ENCODE measurements around the gene ABCA7. TPM values are rescaled to one million over a fixed set of nuclear protein-coding genes. Genes with fewer than 3 reads are reported as not detected.

Gene ABCA7
- total and polyA plus RNA-seq, 2 of the 13 experiments (the other 11 are each of a cell fraction or from before 2014, with no cell fraction given) = 4.4 to 32.4 TPM

DNA sequence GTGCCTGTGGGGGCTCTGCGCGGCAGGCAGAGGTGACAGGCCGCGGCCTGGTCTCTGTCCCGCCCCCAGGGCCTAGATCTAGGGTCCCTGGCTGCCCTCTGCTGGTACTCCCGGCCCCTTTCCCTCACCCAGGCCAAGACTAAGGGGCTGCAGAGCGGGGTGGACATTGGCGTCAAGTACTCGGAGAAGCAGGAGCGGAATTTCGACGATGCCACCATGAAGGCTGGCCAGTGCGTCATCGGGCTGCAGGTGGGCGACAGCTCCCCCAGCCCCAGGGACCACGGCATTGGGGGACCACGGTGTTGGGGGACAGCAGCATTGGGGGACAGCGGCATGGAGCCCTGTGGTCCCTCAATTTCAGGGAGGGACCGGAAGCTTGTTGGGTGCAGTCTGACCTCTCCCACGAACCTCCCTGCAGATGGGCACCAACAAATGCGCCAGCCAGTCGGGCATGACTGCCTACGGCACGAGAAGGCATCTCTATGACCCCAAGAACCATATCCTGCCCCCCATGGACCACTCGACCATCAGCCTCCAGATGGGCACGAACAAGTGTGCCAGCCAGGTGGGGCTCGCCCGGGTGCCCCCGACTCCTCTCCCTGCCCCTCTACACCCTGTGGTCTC is 3.8 kb upstream of the ABCA7 start (continued):
- TF ChIP-seq ZNF839 (CRISPR knock-in tag; IDR thresholded peaks at IDR 0.05; ENCODE audit: borderline replicate concordance) (no peak), ZNF329 (CRISPR knock-in tag; IDR thresholded peaks at IDR 0.05; ENCODE audit: low read depth) (no peak), HNRNPL (IDR thresholded peaks at IDR 0.05; ENCODE audit: low read depth, low read length) (0 out of 2 replicates have a peak, but pooled peaks have one; percentile 21), HNF4G (IDR thresholded peaks at IDR 0.05; ENCODE audit: borderline replicate concordance, low read depth, low read length) (no peak), HNF4G (CRISPR knock-in tag; IDR thresholded peaks at IDR 0.05; ENCODE audit: borderline replicate concordance, low read depth) (no peak), ZNF282 (IDR thresholded peaks at IDR 0.05; ENCODE audit: partially characterized antibody) (no peak), ASH2L (IDR thresholded peaks at IDR 0.05; ENCODE audit: insufficient read length, low read depth, low read length) (no peak)
- TF ChIP-seq, protein P1, sequence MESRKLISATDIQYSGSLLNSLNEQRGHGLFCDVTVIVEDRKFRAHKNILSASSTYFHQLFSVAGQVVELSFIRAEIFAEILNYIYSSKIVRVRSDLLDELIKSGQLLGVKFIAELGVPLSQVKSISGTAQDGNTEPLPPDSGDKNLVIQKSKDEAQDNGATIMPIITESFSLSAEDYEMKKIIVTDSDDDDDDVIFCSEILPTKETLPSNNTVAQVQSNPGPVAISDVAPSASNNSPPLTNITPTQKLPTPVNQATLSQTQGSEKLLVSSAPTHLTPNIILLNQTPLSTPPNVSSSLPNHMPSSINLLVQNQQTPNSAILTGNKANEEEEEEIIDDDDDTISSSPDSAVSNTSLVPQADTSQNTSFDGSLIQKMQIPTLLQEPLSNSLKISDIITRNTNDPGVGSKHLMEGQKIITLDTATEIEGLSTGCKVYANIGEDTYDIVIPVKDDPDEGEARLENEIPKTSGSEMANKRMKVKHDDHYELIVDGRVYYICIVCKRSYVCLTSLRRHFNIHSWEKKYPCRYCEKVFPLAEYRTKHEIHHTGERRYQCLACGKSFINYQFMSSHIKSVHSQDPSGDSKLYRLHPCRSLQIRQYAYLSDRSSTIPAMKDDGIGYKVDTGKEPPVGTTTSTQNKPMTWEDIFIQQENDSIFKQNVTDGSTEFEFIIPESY (CRISPR knock-in tag; IDR thresholded peaks at IDR 0.05) = peak; percentile 87
- TF ChIP-seq, protein P2, sequence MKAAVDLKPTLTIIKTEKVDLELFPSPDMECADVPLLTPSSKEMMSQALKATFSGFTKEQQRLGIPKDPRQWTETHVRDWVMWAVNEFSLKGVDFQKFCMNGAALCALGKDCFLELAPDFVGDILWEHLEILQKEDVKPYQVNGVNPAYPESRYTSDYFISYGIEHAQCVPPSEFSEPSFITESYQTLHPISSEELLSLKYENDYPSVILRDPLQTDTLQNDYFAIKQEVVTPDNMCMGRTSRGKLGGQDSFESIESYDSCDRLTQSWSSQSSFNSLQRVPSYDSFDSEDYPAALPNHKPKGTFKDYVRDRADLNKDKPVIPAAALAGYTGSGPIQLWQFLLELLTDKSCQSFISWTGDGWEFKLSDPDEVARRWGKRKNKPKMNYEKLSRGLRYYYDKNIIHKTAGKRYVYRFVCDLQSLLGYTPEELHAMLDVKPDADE (CRISPR knock-in tag; IDR thresholded peaks at IDR 0.05) = no peak
- TF ChIP-seq, protein P3, sequence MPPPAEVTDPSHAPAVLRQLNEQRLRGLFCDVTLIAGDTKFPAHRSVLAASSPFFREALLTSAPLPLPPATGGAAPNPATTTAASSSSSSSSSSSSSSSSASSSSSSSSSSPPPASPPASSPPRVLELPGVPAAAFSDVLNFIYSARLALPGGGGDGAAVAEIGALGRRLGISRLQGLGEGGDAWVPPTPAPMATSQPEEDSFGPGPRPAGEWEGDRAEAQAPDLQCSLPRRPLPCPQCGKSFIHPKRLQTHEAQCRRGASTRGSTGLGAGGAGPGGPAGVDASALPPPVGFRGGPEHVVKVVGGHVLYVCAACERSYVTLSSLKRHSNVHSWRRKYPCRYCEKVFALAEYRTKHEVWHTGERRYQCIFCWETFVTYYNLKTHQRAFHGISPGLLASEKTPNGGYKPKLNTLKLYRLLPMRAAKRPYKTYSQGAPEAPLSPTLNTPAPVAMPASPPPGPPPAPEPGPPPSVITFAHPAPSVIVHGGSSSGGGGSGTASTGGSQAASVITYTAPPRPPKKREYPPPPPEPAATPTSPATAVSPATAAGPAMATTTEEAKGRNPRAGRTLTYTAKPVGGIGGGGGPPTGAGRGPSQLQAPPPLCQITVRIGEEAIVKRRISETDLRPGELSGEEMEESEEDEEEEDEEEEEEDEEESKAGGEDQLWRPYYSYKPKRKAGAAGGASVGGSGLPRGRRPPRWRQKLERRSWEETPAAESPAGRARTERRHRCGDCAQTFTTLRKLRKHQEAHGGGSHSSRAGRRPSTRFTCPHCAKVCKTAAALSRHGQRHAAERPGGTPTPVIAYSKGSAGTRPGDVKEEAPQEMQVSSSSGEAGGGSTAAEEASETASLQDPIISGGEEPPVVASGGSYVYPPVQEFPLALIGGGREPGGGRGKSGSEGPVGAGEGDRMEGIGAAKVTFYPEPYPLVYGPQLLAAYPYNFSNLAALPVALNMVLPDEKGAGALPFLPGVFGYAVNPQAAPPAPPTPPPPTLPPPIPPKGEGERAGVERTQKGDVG (CRISPR knock-in tag; IDR thresholded peaks at IDR 0.05; ENCODE audit: borderline replicate concordance) = no peak

All from HepG2 (cell line).